Peyer's patch (tissue), 4 donors: ENCODE data around the gene AHDC1.

Source experiments
- POLR2A ChIP-seq, 2 donors: fragments of 450-650 bp; IDR thresholded peaks; one replicate each; pipeline ENCODE4 v1.5.1; 2017; ENCODE audit warnings: antibody characterized with exemption in 2 of 2, mild to moderate bottlenecking in 2 of 2, moderate library complexity in 2 of 2
- TF ChIP-seq, protein P1 (sequence below), 6 experiments: fragments of 450-650 bp in 4 of 6; fragments of 200-600 bp in 2 of 6; sonication (generic) in 1 of 6; IDR thresholded peaks; one replicate each; pipeline ENCODE4 v1.5.1; 2017 to 2019; ENCODE audit warnings: antibody characterized with exemption in 6 of 6, mild to moderate bottlenecking in 3 of 6, moderate library complexity in 1 of 6

DNA sequence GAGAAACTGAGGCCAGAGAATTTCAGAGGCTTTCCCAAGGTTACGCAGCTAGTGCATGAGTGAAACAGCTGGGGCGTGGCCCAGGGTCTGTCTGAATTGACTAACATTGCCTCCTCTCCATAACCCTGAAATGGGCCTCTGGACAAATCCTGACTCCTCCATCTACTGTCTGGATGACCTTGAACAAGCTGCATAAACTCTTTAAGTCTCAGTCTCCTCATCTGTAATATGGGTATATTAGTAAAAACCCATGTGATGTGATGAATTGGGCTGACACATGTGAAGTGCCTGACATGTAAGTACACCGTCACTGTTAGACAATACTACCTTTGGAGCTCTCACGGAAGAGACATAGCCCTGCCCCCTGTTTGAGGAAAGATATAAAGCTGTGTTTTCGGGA lies 43.4 kb upstream of the AHDC1 start:
- TF ChIP-seq, protein P1, sequence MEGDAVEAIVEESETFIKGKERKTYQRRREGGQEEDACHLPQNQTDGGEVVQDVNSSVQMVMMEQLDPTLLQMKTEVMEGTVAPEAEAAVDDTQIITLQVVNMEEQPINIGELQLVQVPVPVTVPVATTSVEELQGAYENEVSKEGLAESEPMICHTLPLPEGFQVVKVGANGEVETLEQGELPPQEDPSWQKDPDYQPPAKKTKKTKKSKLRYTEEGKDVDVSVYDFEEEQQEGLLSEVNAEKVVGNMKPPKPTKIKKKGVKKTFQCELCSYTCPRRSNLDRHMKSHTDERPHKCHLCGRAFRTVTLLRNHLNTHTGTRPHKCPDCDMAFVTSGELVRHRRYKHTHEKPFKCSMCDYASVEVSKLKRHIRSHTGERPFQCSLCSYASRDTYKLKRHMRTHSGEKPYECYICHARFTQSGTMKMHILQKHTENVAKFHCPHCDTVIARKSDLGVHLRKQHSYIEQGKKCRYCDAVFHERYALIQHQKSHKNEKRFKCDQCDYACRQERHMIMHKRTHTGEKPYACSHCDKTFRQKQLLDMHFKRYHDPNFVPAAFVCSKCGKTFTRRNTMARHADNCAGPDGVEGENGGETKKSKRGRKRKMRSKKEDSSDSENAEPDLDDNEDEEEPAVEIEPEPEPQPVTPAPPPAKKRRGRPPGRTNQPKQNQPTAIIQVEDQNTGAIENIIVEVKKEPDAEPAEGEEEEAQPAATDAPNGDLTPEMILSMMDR (IDR thresholded peaks at IDR 0.05): no peak
- no peak for TF ChIP-seq POLR2A (IDR thresholded peaks at IDR 0.05)
